PC-3 (cell line): ENCODE data around the gene ST6GALNAC3.

ENCODE experiments used
- CTCF ChIP-seq: fragments of 300-600 bp; sonication (generic); conservative IDR thresholded peaks from 2 replicates; pipeline ENCODE4 v1.5.1; 2017; ENCODE audit warnings: antibody characterized with exemption, low read depth, mild to moderate bottlenecking, low read length
- EZH2phosphoT487 ChIP-seq: fragments of 300-600 bp; sonication (generic); IDR thresholded peaks from 2 replicates; pipeline ENCODE4 v1.6.1; 2018; ENCODE audit warnings: mild to moderate bottlenecking, antibody characterized with exemption, low read length, borderline replicate concordance

DNA sequence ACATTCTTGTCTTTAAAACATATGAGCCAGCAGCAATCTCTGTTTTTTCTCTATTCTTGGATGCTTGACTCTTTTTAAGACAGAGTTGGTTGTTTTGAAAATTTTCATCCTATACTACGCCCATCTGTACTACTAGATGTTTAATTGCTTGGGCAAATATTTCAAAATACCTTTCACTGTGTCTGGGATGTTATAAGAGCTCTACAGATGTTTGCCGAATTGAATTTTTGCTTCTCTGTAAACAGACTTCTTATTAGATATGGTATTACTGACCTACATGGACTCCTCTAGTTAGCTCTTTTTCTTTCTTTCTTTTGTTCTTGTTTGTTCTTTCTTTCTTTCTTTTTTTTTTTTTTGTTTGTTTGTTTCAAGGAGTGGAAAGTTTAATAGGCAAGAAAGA, 345.1 kb downstream of the ST6GALNAC3 start:
- TF ChIP-seq EZH2phosphoT487 (no peak), CTCF (no peak)
